ENCODE measurements around the gene CNTNAP4.

Gene CNTNAP4

GRCh38 chr16:76387994-76388393, 110.8 kb downstream of the CNTNAP4 start:
- in situ Hi-C loops (cut with MboI; ENCODE audit: low sequenced_read_pairs) = no loop called here

- in situ Hi-C loops (cut with MboI; ENCODE audit: low sequenced_read_pairs) = no loop called here
Measured at GRCh38 chr16:76389126-76389525, 111.9 kb downstream of the CNTNAP4 start.

GRCh38 chr16:76390476-76390875, 113.3 kb downstream of the CNTNAP4 start:
- in situ Hi-C loops (cut with MboI; ENCODE audit: low sequenced_read_pairs) = no loop called here

GRCh38 chr16:76396977-76397376, 119.8 kb downstream of the CNTNAP4 start:
- in situ Hi-C loops (cut with MboI; ENCODE audit: low sequenced_read_pairs) = no loop called here

- in situ Hi-C loops (cut with MboI; ENCODE audit: low sequenced_read_pairs) = no loop called here
Measured at GRCh38 chr16:76409706-76410105, 132.5 kb downstream of the CNTNAP4 start.

GRCh38 chr16:76421571-76421970, 144.4 kb downstream of the CNTNAP4 start:
- in situ Hi-C loops (cut with MboI; ENCODE audit: low sequenced_read_pairs) = no loop called here

- in situ Hi-C loops (cut with MboI; ENCODE audit: low sequenced_read_pairs) = no loop called here
Measured at GRCh38 chr16:76428858-76429257, 151.7 kb downstream of the CNTNAP4 start.

- in situ Hi-C loops (cut with MboI; ENCODE audit: low sequenced_read_pairs) = no loop called here
Measured at GRCh38 chr16:76441391-76441790, 164.2 kb downstream of the CNTNAP4 start.

- in situ Hi-C loops (cut with MboI; ENCODE audit: low sequenced_read_pairs) = no loop called here
Measured at GRCh38 chr16:76441876-76442275, 164.7 kb downstream of the CNTNAP4 start.

- in situ Hi-C loops (cut with MboI; ENCODE audit: low sequenced_read_pairs) = no loop called here
Measured at GRCh38 chr16:76443973-76444372, 166.8 kb downstream of the CNTNAP4 start.

- in situ Hi-C loops (cut with MboI; ENCODE audit: low sequenced_read_pairs) = no loop called here
Measured at GRCh38 chr16:76444832-76445231, 167.6 kb downstream of the CNTNAP4 start.

GRCh38 chr16:76445815-76446214, 168.6 kb downstream of the CNTNAP4 start:
- in situ Hi-C loops (cut with MboI; ENCODE audit: low sequenced_read_pairs) = no loop called here

GRCh38 chr16:76446251-76446650, 169.1 kb downstream of the CNTNAP4 start:
- in situ Hi-C loops (cut with MboI; ENCODE audit: low sequenced_read_pairs) = no loop called here

- in situ Hi-C loops (cut with MboI; ENCODE audit: low sequenced_read_pairs) = no loop called here
Measured at GRCh38 chr16:76450890-76451289, 173.7 kb downstream of the CNTNAP4 start.

- in situ Hi-C loops (cut with MboI; ENCODE audit: low sequenced_read_pairs) = no loop called here
Measured at GRCh38 chr16:76455257-76455656, 178.1 kb downstream of the CNTNAP4 start.

GRCh38 chr16:76456016-76456415, 178.8 kb downstream of the CNTNAP4 start:
- in situ Hi-C loops (cut with MboI; ENCODE audit: low sequenced_read_pairs) = no loop called here

GRCh38 chr16:76459111-76459510, 181.9 kb downstream of the CNTNAP4 start:
- in situ Hi-C loops (cut with MboI; ENCODE audit: low sequenced_read_pairs) = no loop called here

GRCh38 chr16:76461836-76462235, 184.6 kb downstream of the CNTNAP4 start:
- in situ Hi-C loops (cut with MboI; ENCODE audit: low sequenced_read_pairs) = no loop called here

- in situ Hi-C loops (cut with MboI; ENCODE audit: low sequenced_read_pairs) = no loop called here
Measured at GRCh38 chr16:76464955-76465620, 187.9 kb downstream of the CNTNAP4 start.

- in situ Hi-C loops (cut with MboI; ENCODE audit: low sequenced_read_pairs) = no loop called here
Measured at GRCh38 chr16:76466871-76467270, 189.7 kb downstream of the CNTNAP4 start.

GRCh38 chr16:76474048-76474447, 196.8 kb downstream of the CNTNAP4 start:
- in situ Hi-C loops (cut with MboI; ENCODE audit: low sequenced_read_pairs) = no loop called here

- in situ Hi-C loops (cut with MboI; ENCODE audit: low sequenced_read_pairs) = no loop called here
Measured at GRCh38 chr16:76478105-76478504, 200.9 kb downstream of the CNTNAP4 start.

- in situ Hi-C loops (cut with MboI; ENCODE audit: low sequenced_read_pairs) = no loop called here
Measured at GRCh38 chr16:76483307-76483909, 206.2 kb downstream of the CNTNAP4 start.
